B cell (primary cell): ENCODE results near the gene ARHGAP18. TPM values are rescaled to one million over a fixed set of nuclear protein-coding genes. Genes with fewer than 3 reads are reported as not detected.

Experiments used
- ATAC-seq: fragments of 200-7000 bp; cut with Tn5 transposase; one replicate; pipeline ENCODE4 v1.10.0; 2021; ENCODE audit warnings: low read depth, mild to moderate bottlenecking, moderate number of reproducible peaks, moderate library complexity
- CTCF ChIA-PET: fragments of 350-600 bp; sonication (Branson Sonifier 250); formaldehyde crosslinking; loops from one replicate; lab custom pipeline; 2021; ENCODE audit warnings: antibody characterized with exemption, inconsistent platforms; lab: Charles Lee
- POLR2A ChIA-PET: fragments of 350-600 bp; sonication (Branson Sonifier 250); formaldehyde crosslinking; loops from one replicate; lab custom pipeline; 2021; ENCODE audit warnings: antibody characterized with exemption; lab: Charles Lee
- DNase-seq: peaks from one replicate; pipeline ENCODE4 v3.0.0; 2013
- H2AFZ ChIP-seq: 2 replicates; pipeline ENCODE4 v1.6.1; 2012; ENCODE audit warnings: mild to moderate bottlenecking, low read depth, low read length; ENCODE audit not compliant: insufficient read depth, poor library complexity, severe bottlenecking
- H3K27ac ChIP-seq, 2 donors: 1 replicate in 1 of 2; 2 replicates in 1 of 2; pipeline ENCODE4 v1.5.1; 2012 to 2013; ENCODE audit warnings: low read length in 2 of 2, mild to moderate bottlenecking in 2 of 2, moderate library complexity in 1 of 2
- H3K27me3 ChIP-seq, 4 experiments: fragments of 200-600 bp in 1 of 4; sonication (generic) in 1 of 4; replicated peaks in 1 of 4; 1 replicate in 2 of 4; 2 replicates in 2 of 4; pipeline versions ENCODE4 v1.6.1 to v1.7.0; 2013 to 2016; ENCODE audit warnings: low read length in 3 of 4, mild to moderate bottlenecking in 2 of 4, mixed read lengths in 1 of 4, moderate library complexity in 1 of 4; ENCODE audit not compliant: insufficient read depth in 4 of 4, control insufficient read depth in 3 of 4; ENCODE audit errors: control extremely low read depth in 1 of 4
- H3K36me3 ChIP-seq, 2 experiments: replicated peaks in 1 of 2; 1 replicate in 1 of 2; 2 replicates in 1 of 2; pipeline versions ENCODE4 v1.6.1 to v1.7.1; 2013; ENCODE audit warnings: low read length in 1 of 2; ENCODE audit not compliant: insufficient read depth in 2 of 2, control insufficient read depth in 1 of 2; ENCODE audit errors: control extremely low read depth in 1 of 2, extremely low read depth in 1 of 2
- H3K4me1 ChIP-seq, 2 donors: fragments of 200-600 bp in 1 of 2; sonication (generic) in 1 of 2; 1 replicate in 1 of 2; 2 replicates in 1 of 2; pipeline versions ENCODE4 v1.5.1 to v1.6.1; 2013 to 2017; ENCODE audit warnings: low read length in 2 of 2; ENCODE audit not compliant: control insufficient read depth in 2 of 2, insufficient read depth in 2 of 2
- H3K4me2 ChIP-seq: replicated peaks from 2 replicates; pipeline ENCODE3; 2012; ENCODE audit warnings: mild to moderate bottlenecking, low read depth, low read length; ENCODE audit not compliant: poor library complexity, severe bottlenecking
- H3K4me3 ChIP-seq, 5 experiments: fragments of 200-600 bp in 1 of 5; sonication (generic) in 1 of 5; 1 replicate in 3 of 5; 2 replicates in 2 of 5; pipeline versions ENCODE4 v1.5.1 to v1.7.0; 2011 to 2016; ENCODE audit warnings: low read length in 4 of 5, mild to moderate bottlenecking in 4 of 5, low read depth in 2 of 5, control low read depth in 1 of 5, moderate library complexity in 1 of 5; ENCODE audit not compliant: insufficient read depth in 1 of 5; ENCODE audit errors: control extremely low read depth in 1 of 5, extremely low read depth in 1 of 5
- H3K79me2 ChIP-seq: fragments of 200-600 bp; sonication (generic); one replicate; pipeline ENCODE4 v1.6.0; 2016; ENCODE audit warnings: low read length; ENCODE audit not compliant: control insufficient read depth, insufficient read depth
- H3K9ac ChIP-seq: fragments of 200-600 bp; sonication (generic); 2 replicates; pipeline ENCODE4 v1.6.1; 2017; ENCODE audit warnings: mild to moderate bottlenecking, low read length, moderate library complexity
- H3K9me3 ChIP-seq, 3 donors: one replicate each; pipeline versions ENCODE4 v1.6.1 to v1.7.1; 2013; ENCODE audit warnings: low read length in 2 of 3; ENCODE audit not compliant: control insufficient read depth in 2 of 3, insufficient read depth in 1 of 3; ENCODE audit errors: control extremely low read depth in 1 of 3
- H4K20me1 ChIP-seq: 2 replicates; pipeline ENCODE4 v1.6.0; 2012; ENCODE audit warnings: mild to moderate bottlenecking, low read length; ENCODE audit not compliant: insufficient read depth, control insufficient read depth, poor library complexity, severe bottlenecking
- H3K27ac Mint-ChIP-seq: one replicate; pipeline ENCODE4 v1.8.0; 2021; ENCODE audit warnings: mixed read lengths
- H3K27me3 Mint-ChIP-seq: one replicate; pipeline ENCODE4 v1.8.0; 2021; ENCODE audit warnings: mixed read lengths
- H3K4me1 Mint-ChIP-seq: one replicate; pipeline ENCODE4 v1.8.0; 2021; ENCODE audit warnings: mixed read lengths
- H3K4me3 Mint-ChIP-seq: one replicate; pipeline ENCODE4 v1.8.0; 2021; ENCODE audit warnings: mixed read lengths
- H3K9me3 Mint-ChIP-seq: one replicate; pipeline ENCODE4 v1.8.0; 2022; ENCODE audit warnings: mixed read lengths; ENCODE audit not compliant: insufficient read depth
- EZH2 ChIP-seq: IDR thresholded peaks from 2 replicates; pipeline ENCODE4 v1.6.1; 2012; ENCODE audit warnings: borderline replicate concordance, low read depth, mild to moderate bottlenecking, moderate library complexity, low read length; ENCODE audit not compliant: insufficient read depth, poor library complexity, severe bottlenecking
- WGBS: methylation state at CpG from one replicate; pipeline ENCODE4 v1.1.5; 2013; ENCODE audit warnings: missing lambda C conversion rate; ENCODE audit not compliant: insufficient coverage; 5-methylcytosine and 5-hydroxymethylcytosine counted together
- intact Hi-C: fragments of 100-400 bp; cut with micrococcal nuclease; formaldehyde crosslinking; loops from one replicate; pipeline ENCODE4 v1.10.0; 2022
- polyA plus RNA-seq: library from polyadenylated mRNA; depleted of rRNA; stranded (reverse); fragments of >200 nt; gene quantifications from 2 replicates; pipeline ENCODE4 v1.2.3, GENCODE V29; 2012
- total RNA-seq, 2 donors: library from RNA; stranded (reverse); fragments of 120-200 nt in 1 of 2; gene quantifications; 1 replicate in 1 of 2; 2 replicates in 1 of 2; pipeline versions ENCODE4 v1.2.3 to v1.2.4, GENCODE V29; 2013 to 2022
- TF ChIP-seq, protein P1 (sequence below): fragments of 200-600 bp; IDR thresholded peaks from one replicate; pipeline ENCODE4 v1.8.0; 2022; ENCODE audit warnings: antibody characterized with exemption, mild to moderate bottlenecking

The ARHGAP18 gene
- total and polyA plus RNA-seq, 2 donors (not counting 1 experiment from before 2014, with no cell fraction given) = 0.95 to 3.9 TPM

DNA sequence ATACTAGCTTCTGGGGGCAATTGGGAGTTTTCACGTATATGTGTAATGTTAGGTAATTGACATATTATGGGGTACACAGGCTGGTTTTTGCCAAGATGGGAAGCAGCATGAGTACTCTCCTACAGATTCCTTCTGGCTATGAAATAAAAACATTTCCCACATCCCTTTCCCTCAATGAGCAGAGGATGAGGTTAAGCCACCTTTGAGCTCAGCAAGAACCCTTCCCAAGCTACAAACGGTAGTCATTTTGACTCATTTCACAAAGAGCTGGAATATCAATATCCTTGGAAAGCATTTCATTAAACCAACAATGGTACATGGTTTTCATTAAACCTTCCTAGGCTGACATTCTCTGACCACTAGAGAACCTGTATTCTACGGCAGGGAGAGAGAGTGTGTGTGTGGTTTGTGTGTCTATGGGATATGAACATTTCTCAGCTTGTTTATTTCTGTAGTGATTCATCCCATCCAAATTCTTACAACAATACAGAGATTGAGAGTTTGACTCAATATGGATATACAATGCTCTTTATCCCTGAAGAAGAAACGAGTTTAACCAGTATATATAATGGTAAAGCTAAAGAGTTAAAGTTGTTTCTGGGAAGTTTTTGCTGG is 119.5 kb downstream of the ARHGAP18 start:
- no peaks in the 10 kb centered on the region for H3K27me3 ChIP-seq
- Mint-ChIP-seq H3K27ac (no peak overlapping the region), H3K4me3 (no peak overlapping the region), H3K27me3 (no peaks in the 10 kb centered on the region), H3K4me1 (no peaks in the 10 kb centered on the region), H3K9me3 (no peaks in the 10 kb centered on the region)
- ATAC-seq (no peak), DNase-seq (no peak)
- TF ChIP-seq, protein P1, sequence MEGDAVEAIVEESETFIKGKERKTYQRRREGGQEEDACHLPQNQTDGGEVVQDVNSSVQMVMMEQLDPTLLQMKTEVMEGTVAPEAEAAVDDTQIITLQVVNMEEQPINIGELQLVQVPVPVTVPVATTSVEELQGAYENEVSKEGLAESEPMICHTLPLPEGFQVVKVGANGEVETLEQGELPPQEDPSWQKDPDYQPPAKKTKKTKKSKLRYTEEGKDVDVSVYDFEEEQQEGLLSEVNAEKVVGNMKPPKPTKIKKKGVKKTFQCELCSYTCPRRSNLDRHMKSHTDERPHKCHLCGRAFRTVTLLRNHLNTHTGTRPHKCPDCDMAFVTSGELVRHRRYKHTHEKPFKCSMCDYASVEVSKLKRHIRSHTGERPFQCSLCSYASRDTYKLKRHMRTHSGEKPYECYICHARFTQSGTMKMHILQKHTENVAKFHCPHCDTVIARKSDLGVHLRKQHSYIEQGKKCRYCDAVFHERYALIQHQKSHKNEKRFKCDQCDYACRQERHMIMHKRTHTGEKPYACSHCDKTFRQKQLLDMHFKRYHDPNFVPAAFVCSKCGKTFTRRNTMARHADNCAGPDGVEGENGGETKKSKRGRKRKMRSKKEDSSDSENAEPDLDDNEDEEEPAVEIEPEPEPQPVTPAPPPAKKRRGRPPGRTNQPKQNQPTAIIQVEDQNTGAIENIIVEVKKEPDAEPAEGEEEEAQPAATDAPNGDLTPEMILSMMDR = no peak
- no peaks in the 10 kb centered on the region for H3K79me2 ChIP-seq
- H3K36me3 ChIP-seq = no peaks in the 10 kb centered on the region
- WGBS = 100% methylated on average over 1 of the region's 4 CpGs
- H3K9me3 ChIP-seq = no peaks in the 10 kb centered on the region
- ChIA-PET POLR2A (no interaction called here), CTCF (interaction anchor here (1.0 to 1.7 kb wide), 3 partner anchors 16 to 91 kb away, joined by 3 to 7 read pairs (median 3); no protein-coding TSS in a partner anchor)
- no peak overlapping the region for H3K4me2 ChIP-seq
- H2AFZ ChIP-seq = no peak overlapping the region
- no peaks in the 10 kb centered on the region for H3K4me1 ChIP-seq
- intact Hi-C loops = loop anchor here (10.0 kb wide), 1 partner anchor 1284 kb away; no protein-coding TSS in a partner anchor
- H3K4me3 ChIP-seq = no peak overlapping the region
- no peak overlapping the region for H3K27ac ChIP-seq
- no peaks in the 10 kb centered on the region for H4K20me1 ChIP-seq
- no peak overlapping the region for H3K9ac ChIP-seq

DNA sequence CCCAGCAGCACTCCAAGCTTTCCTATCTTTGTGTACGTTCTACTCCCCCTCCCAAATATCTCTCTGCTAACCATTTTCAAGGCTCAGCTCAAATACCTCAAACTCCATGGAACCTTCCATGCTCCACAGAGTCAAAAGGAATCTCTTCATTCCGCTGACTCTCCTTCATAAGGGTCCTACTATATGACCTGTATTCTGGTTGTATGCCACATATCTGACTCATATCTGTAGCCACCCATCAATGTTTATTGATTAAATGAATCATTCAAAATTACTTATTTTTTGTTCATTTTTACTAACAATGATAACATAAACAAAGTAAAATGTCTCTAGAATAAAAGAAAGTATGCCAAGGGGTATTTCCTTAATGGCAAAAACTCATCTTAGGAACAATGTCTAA is 123.2 kb downstream of the ARHGAP18 start:
- CTCF ChIA-PET = no interaction called here
- TF ChIP-seq, protein P1 = no peak
- no peak for TF ChIP-seq EZH2
- Histone ChIP-seq H3K27me3 (no peaks in the 10 kb centered on the region), H4K20me1 (no peaks in the 10 kb centered on the region), H3K36me3 (no peaks in the 10 kb centered on the region), H3K79me2 (no peaks in the 10 kb centered on the region), H2AFZ (no peak overlapping the region), H3K9me3 (no peaks in the 10 kb centered on the region), H3K27ac (no peak overlapping the region), H3K9ac (no peak overlapping the region), H3K4me2 (no peak overlapping the region), H3K4me1 (no peaks in the 10 kb centered on the region), H3K4me3 (no peak overlapping the region)
- 100% methylated on average over 1 of the region's 2 CpGs for WGBS
- H3K9me3 Mint-ChIP-seq = no peaks in the 10 kb centered on the region
- H3K27ac Mint-ChIP-seq = no peak overlapping the region
- no peak overlapping the region for H3K4me3 Mint-ChIP-seq
- intact Hi-C loops = no loop called here
- DNase-seq (no peak), ATAC-seq (no peak)
- H3K27me3 Mint-ChIP-seq = no peaks in the 10 kb centered on the region
- POLR2A ChIA-PET = no interaction called here
- no peaks in the 10 kb centered on the region for H3K4me1 Mint-ChIP-seq
